ENCODE data around the gene NTM.
A peak's percentile ranks its signal among the peaks of the same experiment; 100 is the strongest.
"Not testable (repeated sequence)": the region's sequence is repeated elsewhere in the genome, so short reads cannot be mapped to it uniquely, and the experiment has no call there.

Gene NTM

GRCh38 chr11:131677828-131678470, 307.5 kb downstream of the NTM start:
- no peak for DNase-seq

GRCh38 chr11:131678658-131679340, 308.4 kb downstream of the NTM start:
- no peak for DNase-seq

GRCh38 chr11:131680448-131680847, 310.0 kb downstream of the NTM start:
- DNase-seq, result not testable (repeated sequence)

- DNase-seq, result no peak
Observed at GRCh38 chr11:131681920-131682319, 311.5 kb downstream of the NTM start.

GRCh38 chr11:131682373-131683015, 312.1 kb downstream of the NTM start:
- no peak for DNase-seq

- DNase-seq, result no peak
Observed at GRCh38 chr11:131683131-131683530, 312.7 kb downstream of the NTM start.

- no peak for DNase-seq
Observed at GRCh38 chr11:131683666-131684065, 313.3 kb downstream of the NTM start.

GRCh38 chr11:131684111-131685060, 314.0 kb downstream of the NTM start:
- no peak for DNase-seq

- DNase-seq, result no peak
Observed at GRCh38 chr11:131685206-131685605, 314.8 kb downstream of the NTM start.

- no peak for DNase-seq
Observed at GRCh38 chr11:131685906-131686305, 315.5 kb downstream of the NTM start.

GRCh38 chr11:131686836-131687235, 316.4 kb downstream of the NTM start:
- no peak for DNase-seq

GRCh38 chr11:131687291-131688047, 317.1 kb downstream of the NTM start:
- DNase-seq, result no peak

- peak; percentile 52 for DNase-seq
Observed at GRCh38 chr11:131688048-131688693, 317.8 kb downstream of the NTM start.

- no peak for DNase-seq
Observed at GRCh38 chr11:131689049-131689925, 318.9 kb downstream of the NTM start.

- DNase-seq, result no peak
Observed at GRCh38 chr11:131690362-131690761, 319.9 kb downstream of the NTM start.

- DNase-seq, result no peak
Observed at GRCh38 chr11:131690776-131691175, 320.4 kb downstream of the NTM start.

GRCh38 chr11:131691181-131692041, 321.0 kb downstream of the NTM start:
- peak; percentile 60 for DNase-seq

GRCh38 chr11:131692151-131692550, 321.7 kb downstream of the NTM start:
- DNase-seq, result no peak

GRCh38 chr11:131692961-131693360, 322.5 kb downstream of the NTM start:
- no peak for DNase-seq

- DNase-seq, result no peak
Observed at GRCh38 chr11:131693756-131694155, 323.3 kb downstream of the NTM start.
